ENCODE data around the gene WNK4.
A peak's percentile ranks its signal among the peaks of the same experiment; 100 is the strongest.

WNK4 gene

DNA sequence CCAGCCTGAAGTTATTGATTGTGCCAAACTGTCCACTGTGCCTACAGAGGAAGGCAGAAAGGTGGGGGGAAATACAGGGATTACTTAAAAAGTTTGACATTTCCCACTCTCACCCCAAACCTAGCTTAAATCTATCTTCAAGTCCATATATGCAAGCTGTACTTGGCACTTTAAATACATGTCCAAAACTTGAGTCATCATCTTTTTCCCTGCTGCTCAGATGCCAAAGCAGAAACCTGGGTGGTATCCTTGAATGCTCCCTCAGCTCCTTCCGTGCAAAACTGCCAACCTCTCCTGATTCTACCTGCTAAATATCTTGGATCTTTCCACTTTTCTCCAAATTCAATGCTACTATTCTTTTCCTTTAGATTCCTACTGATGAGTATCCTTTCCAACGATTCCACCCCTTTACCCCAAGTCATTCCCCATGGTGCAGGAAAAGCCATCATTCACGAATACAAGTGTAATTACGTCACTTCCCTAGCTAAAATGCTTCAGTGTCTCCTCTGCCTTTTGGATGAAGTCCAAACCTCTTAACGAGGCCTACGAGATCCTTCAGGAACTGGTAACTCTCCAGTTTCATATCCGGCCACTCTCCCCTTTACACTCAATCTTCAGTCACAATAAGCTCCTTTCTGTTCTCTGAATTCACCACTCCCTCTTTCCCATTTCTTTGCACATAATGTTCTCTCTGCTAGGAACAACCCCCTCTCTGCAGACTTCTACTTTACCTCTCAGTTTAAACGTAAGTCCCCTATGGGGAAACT lies 34.4 kb downstream of the WNK4 start:
- no peaks in the 10 kb centered on the region for H3K4me1 ChIP-seq
- no peak overlapping the region for H3K27ac ChIP-seq

DNA sequence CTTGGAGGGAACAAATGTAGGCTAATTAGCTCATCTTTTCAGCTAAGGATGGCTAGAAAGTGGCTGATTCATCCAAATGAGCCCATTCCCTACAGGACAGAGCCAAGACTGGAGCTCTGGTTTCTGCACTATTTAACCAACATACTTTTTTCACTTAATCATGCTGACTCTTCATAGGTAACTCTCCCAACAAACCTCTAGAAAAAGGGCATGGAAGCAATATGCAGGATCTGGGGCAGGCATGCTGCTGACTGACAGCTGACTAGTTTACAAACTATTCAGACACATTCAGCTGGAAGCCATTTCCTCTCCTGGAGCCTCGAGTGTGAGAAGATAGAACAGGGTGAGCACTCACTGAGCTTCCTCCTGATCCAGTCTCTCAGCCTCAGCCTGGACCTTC lies 37.5 kb downstream of the WNK4 start:
- no peak overlapping the region for H3K4me3 ChIP-seq (ENCODE audit: low read depth, low read length)
- TF ChIP-seq, protein P1, sequence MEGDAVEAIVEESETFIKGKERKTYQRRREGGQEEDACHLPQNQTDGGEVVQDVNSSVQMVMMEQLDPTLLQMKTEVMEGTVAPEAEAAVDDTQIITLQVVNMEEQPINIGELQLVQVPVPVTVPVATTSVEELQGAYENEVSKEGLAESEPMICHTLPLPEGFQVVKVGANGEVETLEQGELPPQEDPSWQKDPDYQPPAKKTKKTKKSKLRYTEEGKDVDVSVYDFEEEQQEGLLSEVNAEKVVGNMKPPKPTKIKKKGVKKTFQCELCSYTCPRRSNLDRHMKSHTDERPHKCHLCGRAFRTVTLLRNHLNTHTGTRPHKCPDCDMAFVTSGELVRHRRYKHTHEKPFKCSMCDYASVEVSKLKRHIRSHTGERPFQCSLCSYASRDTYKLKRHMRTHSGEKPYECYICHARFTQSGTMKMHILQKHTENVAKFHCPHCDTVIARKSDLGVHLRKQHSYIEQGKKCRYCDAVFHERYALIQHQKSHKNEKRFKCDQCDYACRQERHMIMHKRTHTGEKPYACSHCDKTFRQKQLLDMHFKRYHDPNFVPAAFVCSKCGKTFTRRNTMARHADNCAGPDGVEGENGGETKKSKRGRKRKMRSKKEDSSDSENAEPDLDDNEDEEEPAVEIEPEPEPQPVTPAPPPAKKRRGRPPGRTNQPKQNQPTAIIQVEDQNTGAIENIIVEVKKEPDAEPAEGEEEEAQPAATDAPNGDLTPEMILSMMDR (IDR thresholded peaks at IDR 0.05): no peak
- no peaks in the 10 kb centered on the region for H3K79me2 ChIP-seq
- H3K9ac ChIP-seq: no peak overlapping the region
- no peaks in the 10 kb centered on the region for H3K4me1 ChIP-seq
- no peak overlapping the region for H3K4me2 ChIP-seq (ENCODE audit: low read length)
- no peak overlapping the region for H2AFZ ChIP-seq
- H3K27ac ChIP-seq: no peak overlapping the region
- no peaks in the 10 kb centered on the region for H3K27me3 ChIP-seq (ENCODE audit: control insufficient read depth, insufficient read depth, low read length)
- no peaks in the 10 kb centered on the region for H3K36me3 ChIP-seq (ENCODE audit: control insufficient read depth, insufficient read depth, low read length)
- no peaks in the 10 kb centered on the region for H3K9me3 ChIP-seq (ENCODE audit: control insufficient read depth, low read length)

More for the DNA sequence above, 34.4 kb downstream of the WNK4 start:
- Histone ChIP-seq H3K4me2 (ENCODE audit: low read length) (no peak overlapping the region), H3K4me3 (ENCODE audit: low read depth, low read length) (no peak overlapping the region), H3K9me3 (ENCODE audit: control insufficient read depth, low read length) (no peaks in the 10 kb centered on the region), H3K36me3 (ENCODE audit: control insufficient read depth, insufficient read depth, low read length) (no peaks in the 10 kb centered on the region), H2AFZ (no peak overlapping the region), H3K27me3 (ENCODE audit: control insufficient read depth, insufficient read depth, low read length) (no peaks in the 10 kb centered on the region), H3K79me2 (no peaks in the 10 kb centered on the region), H3K9ac (no peak overlapping the region)
- TF ChIP-seq, protein P1 (IDR thresholded peaks at IDR 0.05): no peak

DNA sequence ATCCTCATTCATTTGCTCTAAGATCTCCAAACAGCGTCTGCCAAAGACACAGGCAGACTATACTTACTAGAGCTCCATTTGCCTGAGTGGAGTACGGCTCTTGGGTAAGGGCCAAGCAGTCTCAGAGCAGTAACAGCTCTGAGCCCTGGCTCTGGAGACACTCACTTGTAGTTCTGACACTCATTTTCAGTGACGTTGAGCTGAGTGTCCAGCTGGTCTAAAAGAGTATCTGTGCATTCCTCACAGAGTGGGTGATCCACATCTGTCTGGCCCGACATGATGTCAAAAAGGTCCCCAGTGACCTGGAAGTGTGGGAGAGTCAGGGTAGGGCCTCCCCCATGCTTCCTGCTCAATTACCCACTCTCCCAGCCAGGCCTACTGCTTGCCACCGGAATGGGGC lies 38.0 kb downstream of the WNK4 start:
- no peak overlapping the region for H2AFZ ChIP-seq
- no peak overlapping the region for H3K4me3 ChIP-seq (ENCODE audit: low read depth, low read length)
- H3K79me2 ChIP-seq: peaks cover 3% of the 10 kb centered on the region
- H3K36me3 ChIP-seq (ENCODE audit: control insufficient read depth, insufficient read depth, low read length): no peaks in the 10 kb centered on the region
- H3K9ac ChIP-seq: no peak overlapping the region
- H3K4me2 ChIP-seq (ENCODE audit: low read length): no peak overlapping the region
- H3K9me3 ChIP-seq (ENCODE audit: control insufficient read depth, low read length): no peaks in the 10 kb centered on the region
- H3K27me3 ChIP-seq (ENCODE audit: control insufficient read depth, insufficient read depth, low read length): no peaks in the 10 kb centered on the region
- TF ChIP-seq, protein P1 (IDR thresholded peaks at IDR 0.05): no peak
- no peaks in the 10 kb centered on the region for H3K4me1 ChIP-seq
- no peak overlapping the region for H3K27ac ChIP-seq

DNA sequence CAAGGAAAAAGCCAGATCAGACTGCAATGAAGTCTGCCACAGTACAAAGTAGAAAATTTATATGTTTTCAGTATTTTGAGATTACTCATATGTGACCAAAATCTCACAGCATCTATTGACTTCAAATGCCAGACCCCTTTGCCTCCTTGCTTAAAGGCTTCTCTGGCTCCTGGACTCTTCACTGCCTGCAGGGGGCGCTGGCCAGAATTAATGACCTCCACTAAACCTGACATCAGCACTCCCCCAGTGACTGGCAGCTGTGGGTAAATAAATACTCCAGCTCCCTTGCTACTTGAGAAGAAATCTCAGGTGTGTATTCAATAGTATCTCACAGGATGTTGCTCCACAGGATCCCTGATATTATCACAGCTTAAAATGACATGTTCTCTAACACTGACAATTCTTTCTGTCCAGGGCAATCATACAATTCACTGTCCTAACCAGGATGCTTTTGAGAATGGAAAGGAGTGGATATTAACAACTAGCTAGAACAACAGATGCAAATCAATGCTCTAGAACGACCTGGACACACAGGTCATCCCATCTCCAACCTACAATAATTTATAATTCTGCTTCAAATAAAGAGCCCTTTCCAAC lies 39.6 kb downstream of the WNK4 start:
- Histone ChIP-seq H3K9ac (no peak overlapping the region), H3K79me2 (peaks cover 8% of the 10 kb centered on the region), H2AFZ (no peak overlapping the region), H3K4me2 (ENCODE audit: low read length) (no peak overlapping the region), H3K4me3 (ENCODE audit: low read depth, low read length) (no peak overlapping the region), H3K4me1 (no peaks in the 10 kb centered on the region), H3K27ac (no peak overlapping the region), H3K27me3 (ENCODE audit: control insufficient read depth, insufficient read depth, low read length) (no peaks in the 10 kb centered on the region), H3K9me3 (ENCODE audit: control insufficient read depth, low read length) (no peaks in the 10 kb centered on the region), H3K36me3 (ENCODE audit: control insufficient read depth, insufficient read depth, low read length) (no peaks in the 10 kb centered on the region)
- TF ChIP-seq, protein P1 (IDR thresholded peaks at IDR 0.05): peak; percentile 40

All from parathyroid adenoma (tissue), 2 donors.